Measurements from ENCODE around the gene INTS1. TPM values are rescaled to one million over a fixed set of nuclear protein-coding genes. Genes with fewer than 3 reads are reported as not detected.

The INTS1 gene
- total and polyA plus RNA-seq, 10 of the 15 experiments (the other 5 are each of a cell fraction or from before 2014, with no cell fraction given) = 0.52 to 89.0 (median 15.1) TPM

GRCh38 chr7:1479287-1479686 lies 24.9 kb downstream of the INTS1 start:
- Histone ChIP-seq H3K4me3 (no peak overlapping the region), H3K27ac (ENCODE audit: control insufficient read depth, insufficient read depth) (no peak overlapping the region), H3K36me3 (ENCODE audit: control insufficient read depth in 2 of 2, insufficient read depth in 2 of 2, low read length in 1 of 2) (peaks cover 0 to 21% of the 10 kb centered on the region in 2 experiments; a peak in 2 of 4 replicates), H3K9me3 (replicated peaks; ENCODE audit: control insufficient read depth, insufficient read depth, low read length) (no peaks in the 10 kb centered on the region), H3K4me2 (ENCODE audit: control insufficient read depth, insufficient read depth) (no peak overlapping the region), H2AFZ (ENCODE audit: control insufficient read depth, low read depth, low read length) (no peak overlapping the region), H3K9ac (ENCODE audit: control insufficient read depth, insufficient read depth, low read length) (no peak overlapping the region), H3K79me2 (ENCODE audit: control insufficient read depth, insufficient read depth, low read length) (no peaks in the 10 kb centered on the region), H3K27me3 (replicated peaks in 1 of 2; ENCODE audit: control insufficient read depth in 2 of 2, insufficient read depth in 2 of 2, low read length in 1 of 2) (no peaks in the 10 kb centered on the region), H3K4me1 (ENCODE audit: control insufficient read depth, insufficient read depth, low read length) (no peaks in the 10 kb centered on the region), H4K20me1 (ENCODE audit: control insufficient read depth, insufficient read depth) (no peaks in the 10 kb centered on the region)
- in situ Hi-C loops (cut with MboI) (no loop called here), intact Hi-C loops (cut with micrococcal nuclease; ENCODE audit: unreplicated experiment) (no loop called here)
- ATAC-seq = no peak
- CTCF ChIA-PET = no interaction called here
- no TSS peak for BruUV-seq (replicated peaks)
- DNase-seq (ENCODE audit: low read depth, low spot score) = no peak
- no peak for FAIRE-seq
- SMC1A ChIA-PET (ENCODE audit: uncharacterized antibody, unreplicated experiment) = no interaction called here
- POLR2A ChIA-PET = no interaction called here
- RAD21 ChIA-PET (ENCODE audit: unreplicated experiment) = no interaction called here
- no peak for TF ChIP-seq BMI1 (IDR thresholded peaks at IDR 0.05; ENCODE audit: borderline replicate concordance)
- no peak for TF ChIP-seq IRF5 (IDR thresholded peaks at IDR 0.05; ENCODE audit: borderline replicate concordance)
- no peak for TF ChIP-seq TCF12 (IDR thresholded peaks at IDR 0.05; ENCODE audit: low read depth, low read length)
- TF ChIP-seq, protein P1, sequence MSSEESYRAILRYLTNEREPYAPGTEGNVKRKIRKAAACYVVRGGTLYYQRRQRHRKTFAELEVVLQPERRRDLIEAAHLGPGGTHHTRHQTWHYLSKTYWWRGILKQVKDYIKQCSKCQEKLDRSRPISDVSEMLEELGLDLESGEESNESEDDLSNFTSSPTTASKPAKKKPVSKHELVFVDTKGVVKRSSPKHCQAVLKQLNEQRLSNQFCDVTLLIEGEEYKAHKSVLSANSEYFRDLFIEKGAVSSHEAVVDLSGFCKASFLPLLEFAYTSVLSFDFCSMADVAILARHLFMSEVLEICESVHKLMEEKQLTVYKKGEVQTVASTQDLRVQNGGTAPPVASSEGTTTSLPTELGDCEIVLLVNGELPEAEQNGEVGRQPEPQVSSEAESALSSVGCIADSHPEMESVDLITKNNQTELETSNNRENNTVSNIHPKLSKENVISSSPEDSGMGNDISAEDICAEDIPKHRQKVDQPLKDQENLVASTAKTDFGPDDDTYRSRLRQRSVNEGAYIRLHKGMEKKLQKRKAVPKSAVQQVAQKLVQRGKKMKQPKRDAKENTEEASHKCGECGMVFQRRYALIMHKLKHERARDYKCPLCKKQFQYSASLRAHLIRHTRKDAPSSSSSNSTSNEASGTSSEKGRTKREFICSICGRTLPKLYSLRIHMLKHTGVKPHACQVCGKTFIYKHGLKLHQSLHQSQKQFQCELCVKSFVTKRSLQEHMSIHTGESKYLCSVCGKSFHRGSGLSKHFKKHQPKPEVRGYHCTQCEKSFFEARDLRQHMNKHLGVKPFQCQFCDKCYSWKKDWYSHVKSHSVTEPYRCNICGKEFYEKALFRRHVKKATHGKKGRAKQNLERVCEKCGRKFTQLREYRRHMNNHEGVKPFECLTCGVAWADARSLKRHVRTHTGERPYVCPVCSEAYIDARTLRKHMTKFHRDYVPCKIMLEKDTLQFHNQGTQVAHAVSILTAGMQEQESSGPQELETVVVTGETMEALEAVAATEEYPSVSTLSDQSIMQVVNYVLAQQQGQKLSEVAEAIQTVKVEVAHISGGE (CRISPR knock-in tag; IDR thresholded peaks at IDR 0.05) = no peak
- no peak for TF ChIP-seq POLR2AphosphoS2 (IDR thresholded peaks at IDR 0.05; ENCODE audit: low read depth, low read length)
- TF ChIP-seq, protein P2, sequence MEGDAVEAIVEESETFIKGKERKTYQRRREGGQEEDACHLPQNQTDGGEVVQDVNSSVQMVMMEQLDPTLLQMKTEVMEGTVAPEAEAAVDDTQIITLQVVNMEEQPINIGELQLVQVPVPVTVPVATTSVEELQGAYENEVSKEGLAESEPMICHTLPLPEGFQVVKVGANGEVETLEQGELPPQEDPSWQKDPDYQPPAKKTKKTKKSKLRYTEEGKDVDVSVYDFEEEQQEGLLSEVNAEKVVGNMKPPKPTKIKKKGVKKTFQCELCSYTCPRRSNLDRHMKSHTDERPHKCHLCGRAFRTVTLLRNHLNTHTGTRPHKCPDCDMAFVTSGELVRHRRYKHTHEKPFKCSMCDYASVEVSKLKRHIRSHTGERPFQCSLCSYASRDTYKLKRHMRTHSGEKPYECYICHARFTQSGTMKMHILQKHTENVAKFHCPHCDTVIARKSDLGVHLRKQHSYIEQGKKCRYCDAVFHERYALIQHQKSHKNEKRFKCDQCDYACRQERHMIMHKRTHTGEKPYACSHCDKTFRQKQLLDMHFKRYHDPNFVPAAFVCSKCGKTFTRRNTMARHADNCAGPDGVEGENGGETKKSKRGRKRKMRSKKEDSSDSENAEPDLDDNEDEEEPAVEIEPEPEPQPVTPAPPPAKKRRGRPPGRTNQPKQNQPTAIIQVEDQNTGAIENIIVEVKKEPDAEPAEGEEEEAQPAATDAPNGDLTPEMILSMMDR (IDR thresholded peaks at IDR 0.05 in 2 of 3, conservative IDR thresholded peaks at IDR 0.05 in 1 of 3; ENCODE audit: control insufficient read depth in 2 of 3, extremely low read depth in 1 of 3, insufficient read depth in 1 of 3, low read depth in 3 of 3, low read length in 3 of 3) = no peak
- no peak for TF ChIP-seq RCOR1 (conservative IDR thresholded peaks at IDR 0.05; ENCODE audit: low read depth, low read length)
- TF ChIP-seq, protein P3, sequence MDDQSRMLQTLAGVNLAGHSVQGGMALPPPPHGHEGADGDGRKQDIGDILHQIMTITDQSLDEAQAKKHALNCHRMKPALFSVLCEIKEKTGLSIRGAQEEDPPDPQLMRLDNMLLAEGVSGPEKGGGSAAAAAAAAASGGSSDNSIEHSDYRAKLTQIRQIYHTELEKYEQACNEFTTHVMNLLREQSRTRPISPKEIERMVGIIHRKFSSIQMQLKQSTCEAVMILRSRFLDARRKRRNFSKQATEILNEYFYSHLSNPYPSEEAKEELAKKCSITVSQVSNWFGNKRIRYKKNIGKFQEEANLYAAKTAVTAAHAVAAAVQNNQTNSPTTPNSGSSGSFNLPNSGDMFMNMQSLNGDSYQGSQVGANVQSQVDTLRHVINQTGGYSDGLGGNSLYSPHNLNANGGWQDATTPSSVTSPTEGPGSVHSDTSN (IDR thresholded peaks at IDR 0.05; ENCODE audit: insufficient replicate concordance, low read depth, low read length) = no peak
- TF ChIP-seq NR2F1 (conservative IDR thresholded peaks at IDR 0.05) = no peak
- no peak for TF ChIP-seq RFX5 (IDR thresholded peaks at IDR 0.05; ENCODE audit: low read depth, low read length)
- WGBS (ENCODE audit: insufficient coverage, insufficient replicate concordance, low lambda C conversion rate, missing lambda C conversion rate) = 89% methylated on average over 19 of the region's 24 CpGs

Measured in GM12878 (cell line).